H1 (cell line): ENCODE results near the gene CELF3. TPM values are rescaled to one million over a fixed set of nuclear protein-coding genes. Genes with fewer than 3 reads are reported as not detected.

Experiments used
- CTCF ChIA-PET: fragments of 300-600 bp; sonication (Branson Sonifier 250); formaldehyde crosslinking; loops from one replicate; lab custom pipeline; 2021; ENCODE audit not compliant: partially characterized antibody; lab: Charles Lee
- POLR2A ChIA-PET: fragments of 300-600 bp; sonication (Branson Sonifier 250); formaldehyde crosslinking; loops from one replicate; lab custom pipeline; 2021; ENCODE audit warnings: inconsistent platforms; ENCODE audit not compliant: partially characterized antibody; lab: Charles Lee
- DNase-seq, 2 experiments: peaks; one replicate each; pipeline versions ENCODE4 v3.0.0 to v3.0.0-alpha.2; 2010 to 2022; ENCODE audit warnings: low spot score in 2 of 2, low read depth in 1 of 2, mixed read lengths in 1 of 2
- FAIRE-seq: peaks from 2 replicates; lab custom pipeline; 2011; peaks lifted over from hg19 to GRCh38; lab: Jason Lieb, UNC
- H2AFZ ChIP-seq: 2 replicates; pipeline ENCODE4 v1.8.1; 2012; ENCODE audit warnings: low read length, inconsistent platforms
- H2AK5ac ChIP-seq: 2 replicates; pipeline ENCODE4 v1.6.1; 2013; ENCODE audit warnings: low read depth, low read length
- H2BK120ac ChIP-seq: replicated peaks from 2 replicates; pipeline ENCODE3; 2013; ENCODE audit warnings: low read depth, low read length, inconsistent platforms
- H2BK12ac ChIP-seq: 2 replicates; pipeline ENCODE4 v1.6.1; 2013; ENCODE audit warnings: low read depth, low read length
- H2BK15ac ChIP-seq: 2 replicates; pipeline ENCODE4 v1.6.1; 2013; ENCODE audit warnings: low read length
- H2BK20ac ChIP-seq: 2 replicates; pipeline ENCODE4 v1.6.1; 2013; ENCODE audit warnings: low read length
- H2BK5ac ChIP-seq: 2 replicates; pipeline ENCODE4 v1.6.1; 2013; ENCODE audit warnings: low read depth, low read length
- H3K14ac ChIP-seq: 2 replicates; pipeline ENCODE4 v1.6.1; 2013; ENCODE audit warnings: inconsistent platforms; ENCODE audit not compliant: insufficient read length
- H3K18ac ChIP-seq: 2 replicates; pipeline ENCODE4 v1.6.1; 2013; ENCODE audit warnings: low read length; ENCODE audit errors: extremely low read depth
- H3K23ac ChIP-seq: 2 replicates; pipeline ENCODE4 v1.6.1; 2013; ENCODE audit warnings: inconsistent platforms; ENCODE audit not compliant: insufficient read length
- H3K23me2 ChIP-seq: 2 replicates; pipeline ENCODE4 v1.6.1; 2013; ENCODE audit warnings: low read depth, low read length
- H3K27ac ChIP-seq: 2 replicates; pipeline ENCODE4 v1.6.1; 2011; ENCODE audit warnings: low read depth, low read length, inconsistent platforms
- H3K27me3 ChIP-seq, 4 experiments: replicated peaks in 1 of 4; 1 replicate in 1 of 4; 2 replicates in 3 of 4; pipeline versions ENCODE4 v1.6.1 to v1.8.1; 2011 to 2013; ENCODE audit warnings: low read length in 3 of 4, mild to moderate bottlenecking in 3 of 4, inconsistent platforms in 2 of 4, mixed read lengths in 2 of 4, moderate library complexity in 1 of 4; ENCODE audit not compliant: control insufficient read depth in 3 of 4, insufficient read depth in 3 of 4; ENCODE audit errors: extremely low read depth in 1 of 4
- H3K36me3 ChIP-seq, 4 experiments: 2 replicates each; pipeline versions ENCODE4 v1.6.1 to v1.8.1; 2011 to 2013; ENCODE audit warnings: mild to moderate bottlenecking in 4 of 4, low read length in 3 of 4, moderate library complexity in 2 of 4, control low read depth in 1 of 4, inconsistent platforms in 1 of 4; ENCODE audit not compliant: insufficient read depth in 4 of 4, control insufficient read depth in 2 of 4
- H3K4ac ChIP-seq: replicated peaks from 2 replicates; pipeline ENCODE3; 2013; ENCODE audit warnings: low read length, low read depth, mixed read lengths, inconsistent platforms; ENCODE audit not compliant: insufficient read length
- H3K4me1 ChIP-seq, 4 experiments: replicated peaks in 1 of 4; 1 replicate in 1 of 4; 2 replicates in 3 of 4; pipeline versions ENCODE4 v1.6.1 to v1.8.1; 2011 to 2013; ENCODE audit warnings: low read length in 3 of 4, inconsistent platforms in 2 of 4, mixed read lengths in 1 of 4; ENCODE audit not compliant: insufficient read depth in 4 of 4, control insufficient read depth in 3 of 4
- H3K4me2 ChIP-seq, 2 experiments: 2 replicates each; pipeline versions ENCODE4 v1.6.1 to v1.8.1; 2011 to 2013; ENCODE audit warnings: low read depth in 2 of 2, low read length in 2 of 2, control low read depth in 1 of 2, inconsistent platforms in 1 of 2, mild to moderate bottlenecking in 1 of 2; ENCODE audit not compliant: insufficient read depth in 1 of 2
- H3K4me3 ChIP-seq, 4 experiments: fragments of 200-600, 300-600 bp in 1 of 4; sonication (generic), shearing (Covaris generic), sonication (Bioruptor Twin) in 1 of 4; 2 replicates each; pipeline versions ENCODE4 v1.5.1 to v1.8.1; 2011 to 2016; ENCODE audit warnings: low read length in 4 of 4, low read depth in 3 of 4, control low read depth in 2 of 4, inconsistent platforms in 2 of 4, mild to moderate bottlenecking in 2 of 4, mixed read lengths in 1 of 4, moderate library complexity in 1 of 4; ENCODE audit not compliant: insufficient read depth in 2 of 4; ENCODE audit errors: extremely low read depth in 1 of 4
- H3K56ac ChIP-seq: replicated peaks from 2 replicates; pipeline ENCODE3; 2013; ENCODE audit warnings: low read depth, mild to moderate bottlenecking, mixed read lengths, low read length, inconsistent platforms; ENCODE audit not compliant: insufficient read length
- H3K79me1 ChIP-seq: 2 replicates; pipeline ENCODE4 v1.6.1; 2013; ENCODE audit warnings: low read depth, low read length, control low read depth
- H3K79me2 ChIP-seq, 2 experiments: 2 replicates each; pipeline versions ENCODE4 v1.6.1 to v1.8.1; 2012 to 2013; ENCODE audit warnings: low read length in 2 of 2, mild to moderate bottlenecking in 2 of 2, inconsistent platforms in 1 of 2; ENCODE audit not compliant: insufficient read depth in 2 of 2, control insufficient read depth in 1 of 2
- H3K9ac ChIP-seq, 4 experiments: replicated peaks in 1 of 4; 1 replicate in 1 of 4; 2 replicates in 3 of 4; pipeline versions ENCODE4 v1.6.1 to v1.8.1; 2011 to 2013; ENCODE audit warnings: low read depth in 3 of 4, low read length in 3 of 4, control low read depth in 2 of 4, mild to moderate bottlenecking in 2 of 4, moderate library complexity in 2 of 4, inconsistent platforms in 1 of 4; ENCODE audit errors: extremely low read depth in 1 of 4
- H3K9me3 ChIP-seq, 2 experiments: 2 replicates each; pipeline versions ENCODE4 v1.6.1 to v1.8.1; 2012 to 2013; ENCODE audit warnings: mild to moderate bottlenecking in 2 of 2, moderate library complexity in 2 of 2, control low read depth in 1 of 2, inconsistent platforms in 1 of 2, low read depth in 1 of 2, low read length in 1 of 2, mixed read lengths in 1 of 2; ENCODE audit not compliant: insufficient read depth in 2 of 2
- H4K20me1 ChIP-seq, 2 experiments: replicated peaks in 1 of 2; 2 replicates each; pipeline versions ENCODE3 to v1.8.1; 2011 to 2013; ENCODE audit warnings: inconsistent platforms in 2 of 2, low read length in 2 of 2, mild to moderate bottlenecking in 1 of 2; ENCODE audit not compliant: insufficient read depth in 2 of 2, control insufficient read depth in 1 of 2
- H4K5ac ChIP-seq: 2 replicates; pipeline ENCODE4 v1.6.1; 2013; ENCODE audit warnings: low read length, low read depth, mixed read lengths, inconsistent platforms; ENCODE audit not compliant: insufficient read length
- H4K8ac ChIP-seq: 2 replicates; pipeline ENCODE4 v1.8.0; 2013; ENCODE audit warnings: mild to moderate bottlenecking, moderate library complexity, low read length, inconsistent platforms; ENCODE audit not compliant: insufficient read depth; ENCODE audit errors: extremely low read depth
- H4K91ac ChIP-seq: replicated peaks from 2 replicates; pipeline ENCODE3; 2013; ENCODE audit warnings: low read length, mixed read lengths, inconsistent platforms; ENCODE audit not compliant: insufficient read length
- SP2 ChIP-seq: IDR thresholded peaks from 2 replicates; pipeline ENCODE4 v1.6.1; 2012; ENCODE audit warnings: mild to moderate bottlenecking, low read length, inconsistent platforms
- TCF12 ChIP-seq: IDR thresholded peaks from 2 replicates; pipeline ENCODE4 v1.6.1; 2011; ENCODE audit warnings: low read depth, mild to moderate bottlenecking, low read length
- WGBS, 2 experiments: shearing (Covaris generic) in 1 of 2; methylation state at CpG; one replicate each; pipeline versions ENCODE4 v1.1.6 to v1.1.7; 2013 to 2015; ENCODE audit warnings: low lambda C conversion rate in 2 of 2, mixed read lengths in 2 of 2, inconsistent platforms in 1 of 2, low coverage in 1 of 2, missing lambda C conversion rate in 1 of 2; ENCODE audit not compliant: insufficient replicate concordance in 2 of 2, insufficient coverage in 1 of 2, insufficient read length in 1 of 2; ENCODE audit errors: extremely low coverage in 1 of 2, missing lambda C conversion rate in 1 of 2; 5-methylcytosine and 5-hydroxymethylcytosine counted together
- polyA plus RNA-seq, 7 experiments: library from polyadenylated mRNA; depleted of rRNA in 3 of 7; stranded (reverse) in 5 of 7; unstranded in 2 of 7; fragments of >200 nt in 5 of 7; fragments of 200-250 nt in 2 of 7; gene quantifications; 1 replicate in 5 of 7; 2 replicates in 1 of 7; 4 replicates in 1 of 7; pipeline versions ENCODE4 v1.2.1 to v1.2.3, GENCODE V29; 2011 to 2013; ENCODE audit warnings: missing spikeins in 2 of 7, mixed read lengths in 2 of 7
- total RNA-seq: library from RNA; stranded (reverse); fragmentation: NEBNext Ultra II Directional; extraction: Animal tissue kit (Norgen Biotek cat#: 25700); gene quantifications from 2 replicates; pipeline ENCODE4 v1.2.1, GENCODE V29; 2021

The CELF3 gene
- total and polyA plus RNA-seq, 2 of the 8 experiments (the other 6 are each of a cell fraction or from before 2014, with no cell fraction given) = 0.34 to 1.2 TPM

DNA sequence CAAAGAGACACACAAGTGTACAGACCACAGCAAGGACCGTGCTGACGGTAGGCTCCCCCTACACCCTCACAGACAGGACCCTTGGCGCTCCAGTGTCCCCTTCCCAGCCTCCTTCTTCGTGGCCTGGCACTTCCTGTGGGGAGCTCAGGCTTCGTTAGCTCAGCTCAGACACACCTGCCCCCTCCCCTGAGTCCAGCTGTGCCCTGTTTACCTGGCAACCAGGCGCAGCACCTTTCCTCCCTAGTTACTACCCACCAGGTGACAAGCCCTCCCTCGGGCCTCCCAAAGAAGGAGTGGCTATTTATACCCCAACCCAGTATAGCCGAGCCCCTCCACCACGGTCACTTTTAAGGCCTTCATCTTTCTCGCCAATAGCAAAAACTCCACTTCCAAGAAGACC lies 4.7 kb downstream of the CELF3 start:
- H2AK5ac ChIP-seq = no peak overlapping the region
- DNase-seq (no peak), FAIRE-seq (no peak)
- no peak overlapping the region for H3K9ac ChIP-seq
- no peaks in the 10 kb centered on the region for H3K79me1 ChIP-seq
- no peak overlapping the region for H2AFZ ChIP-seq
- 80% methylated on average over 9 of the region's 10 CpGs; no CpG with 5 or more reads in 1 of the 2 experiments for WGBS, 2 experiments
- no peak overlapping the region for H4K8ac ChIP-seq
- no peak overlapping the region for H3K18ac ChIP-seq
- H3K23ac ChIP-seq = no peak overlapping the region
- no peaks in the 10 kb centered on the region for H3K79me2 ChIP-seq
- no peaks in the 10 kb centered on the region for H3K9me3 ChIP-seq
- no peaks in the 10 kb centered on the region for H3K36me3 ChIP-seq
- no peak overlapping the region for H3K4ac ChIP-seq
- no peaks in the 10 kb centered on the region for H4K20me1 ChIP-seq
- 0 out of 2 replicates have a peak, but pooled peaks have one; percentile 28 for TF ChIP-seq TCF12
- TF ChIP-seq SP2 = no peak
- H2BK15ac ChIP-seq = no peak overlapping the region
- no peak overlapping the region for H3K4me2 ChIP-seq
- H3K4me1 ChIP-seq = peaks cover 0 to 6% (median 1%) of the 10 kb centered on the region in 4 experiments; a peak in 5 of 7 replicates
- H3K4me3 ChIP-seq = no peak overlapping the region
- H3K14ac ChIP-seq = no peak overlapping the region
- CTCF ChIA-PET = interaction anchor here (2.0 kb wide), 1 partner anchor 23 kb away, joined by 4 read pairs; no protein-coding TSS in a partner anchor
- H2BK12ac ChIP-seq = no peak overlapping the region
- H2BK20ac ChIP-seq = no peak overlapping the region
- no peak overlapping the region; the same call in 1 of the 2 replicates for H2BK5ac ChIP-seq
- peaks cover 6% of the 10 kb centered on the region; the same call in 1 of the 2 replicates for H3K23me2 ChIP-seq
- H3K27me3 ChIP-seq = no peaks in the 10 kb centered on the region; a peak in 1 of 7 replicates
- POLR2A ChIA-PET = no interaction called here
- no peak overlapping the region for H3K27ac ChIP-seq
- no peak overlapping the region for H4K5ac ChIP-seq
- no peak overlapping the region for H3K56ac ChIP-seq
- H4K91ac ChIP-seq = no peak overlapping the region
- H2BK120ac ChIP-seq = no peak overlapping the region
